ENCODE results near the gene LBHD2.
A peak's percentile ranks its signal among the peaks of the same experiment; 100 is the strongest.

- TF ChIP-seq CTCF (IDR thresholded peaks at IDR 0.05; ENCODE audit: low read depth, low read length, poor library complexity, severe bottlenecking) (peak; percentile 69), EZH2phosphoT487 (IDR thresholded peaks at IDR 0.05; ENCODE audit: borderline replicate concordance, low read length) (no peak)
Observed at GRCh38 chr14:103078420-103078749, 5.6 kb upstream of the LBHD2 start.

Data from DOHH2 (cell line).